Measurements from ENCODE around the gene DHRSX. TPM values are rescaled to one million over a fixed set of nuclear protein-coding genes. Genes with fewer than 3 reads are reported as not detected.

DHRSX gene
- total and polyA plus RNA-seq, 2 of the 8 experiments (the other 6 are each of a cell fraction or from before 2014, with no cell fraction given): 35.1 to 43.4 TPM

DNA sequence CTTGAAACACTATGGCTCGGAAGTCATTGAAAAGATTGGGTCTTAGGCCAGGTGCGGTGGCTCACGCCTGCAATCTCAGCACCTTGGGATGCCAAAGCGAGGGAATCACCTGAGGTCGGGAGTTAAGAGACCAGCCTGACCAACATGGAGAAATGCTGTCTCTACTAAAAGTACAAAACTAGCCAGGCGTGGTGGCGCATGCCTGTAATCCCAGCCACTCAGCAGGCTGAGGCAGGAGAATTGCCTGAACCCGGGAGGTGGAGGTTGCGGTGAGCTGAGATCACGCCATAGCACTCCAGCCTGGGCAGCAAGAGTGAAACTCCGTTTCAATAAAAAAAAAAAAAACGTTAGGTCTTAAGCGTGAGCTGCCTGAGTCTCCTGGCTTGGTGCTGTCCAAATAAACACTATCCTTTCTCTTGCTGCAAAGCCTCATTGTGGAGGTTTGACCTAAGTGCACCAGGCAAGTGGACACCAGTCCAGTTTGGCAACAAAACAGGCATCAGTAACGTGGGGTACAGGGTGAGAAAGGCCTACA is 185.9 kb downstream of the DHRSX start:
- Histone ChIP-seq H3K79me2 (ENCODE audit: control insufficient read depth in 1 of 2, insufficient read depth in 2 of 2, low read length in 2 of 2) (no peaks in the 10 kb centered on the region), H4K91ac (replicated peaks; ENCODE audit: insufficient read length, low read length) (no peak overlapping the region), H2AK5ac (ENCODE audit: low read depth, low read length) (no peak overlapping the region), H3K36me3 (ENCODE audit: control insufficient read depth in 2 of 4, insufficient read depth in 4 of 4, low read length in 3 of 4) (0 out of 8 replicates have a peak, but pooled peaks cover 0 to 3% (median 0%) of the 10 kb centered on the region in 4 experiments), H3K4me1 (replicated peaks in 1 of 4; ENCODE audit: control insufficient read depth in 3 of 4, insufficient read depth in 4 of 4, low read length in 3 of 4) (peaks cover 0 to 8% (median 5%) of the 10 kb centered on the region in 4 experiments; a peak in 4 of 7 replicates), H2BK120ac (replicated peaks; ENCODE audit: low read depth, low read length) (no peak overlapping the region), H3K4me2 (ENCODE audit: insufficient read depth in 1 of 2, low read depth in 2 of 2, low read length in 2 of 2) (no peak overlapping the region), H3K9ac (replicated peaks in 1 of 4; ENCODE audit: extremely low read depth in 1 of 4, low read depth in 3 of 4, low read length in 3 of 4) (no peak overlapping the region), H3K4ac (replicated peaks; ENCODE audit: insufficient read length, low read depth, low read length) (no peak overlapping the region), H3K23ac (ENCODE audit: insufficient read length) (no peak overlapping the region), H3K27ac (ENCODE audit: low read depth, low read length) (no peak overlapping the region), H4K8ac (ENCODE audit: extremely low read depth, insufficient read depth, low read length) (no peak overlapping the region), H3K56ac (replicated peaks; ENCODE audit: insufficient read length, low read depth, low read length) (no peak overlapping the region), H4K20me1 (replicated peaks in 1 of 2; ENCODE audit: control insufficient read depth in 1 of 2, insufficient read depth in 2 of 2, low read length in 2 of 2) (no peaks in the 10 kb centered on the region), H3K18ac (ENCODE audit: extremely low read depth, low read length) (no peak overlapping the region), H3K79me1 (ENCODE audit: low read depth, low read length) (peaks cover 5% of the 10 kb centered on the region; the same call in 1 of the 2 replicates), H2BK12ac (ENCODE audit: low read depth, low read length) (no peak overlapping the region), H2AFZ (ENCODE audit: low read length) (no peak overlapping the region), H2BK5ac (ENCODE audit: low read depth, low read length) (no peak overlapping the region), H3K27me3 (replicated peaks in 1 of 4; ENCODE audit: control insufficient read depth in 3 of 4, extremely low read depth in 1 of 4, insufficient read depth in 3 of 4, low read length in 3 of 4) (no peaks in the 10 kb centered on the region), H4K5ac (ENCODE audit: insufficient read length, low read depth, low read length) (no peak overlapping the region), H2BK20ac (ENCODE audit: low read length) (no peak overlapping the region), H3K4me3 (ENCODE audit: extremely low read depth in 1 of 4, insufficient read depth in 2 of 4, low read depth in 3 of 4, low read length in 4 of 4) (no peak overlapping the region), H3K14ac (ENCODE audit: insufficient read length) (no peak overlapping the region), H3K23me2 (ENCODE audit: low read depth, low read length) (peaks cover 5% of the 10 kb centered on the region; the same call in 1 of the 2 replicates), H2BK15ac (ENCODE audit: low read length) (no peak overlapping the region), H3K9me3 (ENCODE audit: insufficient read depth in 2 of 2, low read depth in 1 of 2, low read length in 1 of 2) (no peaks in the 10 kb centered on the region)
- TF ChIP-seq, protein P1, sequence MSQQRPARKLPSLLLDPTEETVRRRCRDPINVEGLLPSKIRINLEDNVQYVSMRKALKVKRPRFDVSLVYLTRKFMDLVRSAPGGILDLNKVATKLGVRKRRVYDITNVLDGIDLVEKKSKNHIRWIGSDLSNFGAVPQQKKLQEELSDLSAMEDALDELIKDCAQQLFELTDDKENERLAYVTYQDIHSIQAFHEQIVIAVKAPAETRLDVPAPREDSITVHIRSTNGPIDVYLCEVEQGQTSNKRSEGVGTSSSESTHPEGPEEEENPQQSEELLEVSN (IDR thresholded peaks at IDR 0.05): no peak
- no peak for TF ChIP-seq PHF8 (conservative IDR thresholded peaks at IDR 0.05; ENCODE audit: low read depth, low read length)
- 95% methylated on average over 13 of the region's 14 CpGs; no CpG with 5 or more reads in 1 of the 2 experiments for WGBS, 2 experiments (ENCODE audit: extremely low coverage in 1 of 2, insufficient coverage in 1 of 2, insufficient read length in 1 of 2, insufficient replicate concordance in 2 of 2, low coverage in 1 of 2, low lambda C conversion rate in 2 of 2, missing lambda C conversion rate in 1 of 2)
- no peak for FAIRE-seq
- DNase-seq (ENCODE audit: low read depth in 1 of 2, low spot score in 2 of 2): no peak
- ChIA-PET CTCF (ENCODE audit: partially characterized antibody) (no interaction called here), POLR2A (ENCODE audit: partially characterized antibody) (no interaction called here)
